H4 (cell line): Measurements from ENCODE around the gene FOXO1. TPM values are rescaled to one million over a fixed set of nuclear protein-coding genes. Genes with fewer than 3 reads are reported as not detected.

ENCODE experiments used
- DNase-seq: peaks from one replicate; pipeline ENCODE4 v3.0.0-alpha.2; 2015; ENCODE audit warnings: low spot score
- total RNA-seq: library from RNA; depleted of rRNA; stranded (reverse); fragments of >200 nt; shearing (Covaris generic); gene quantifications from 2 replicates; pipeline ENCODE4 v1.2.3, GENCODE V29; 2014

FOXO1 gene
- total RNA-seq, 1 experiment from 2014 or later: 1.7 TPM

GRCh38 chr13:40639221-40639681 is 27.2 kb downstream of the FOXO1 start:
- no peak for DNase-seq

DNA sequence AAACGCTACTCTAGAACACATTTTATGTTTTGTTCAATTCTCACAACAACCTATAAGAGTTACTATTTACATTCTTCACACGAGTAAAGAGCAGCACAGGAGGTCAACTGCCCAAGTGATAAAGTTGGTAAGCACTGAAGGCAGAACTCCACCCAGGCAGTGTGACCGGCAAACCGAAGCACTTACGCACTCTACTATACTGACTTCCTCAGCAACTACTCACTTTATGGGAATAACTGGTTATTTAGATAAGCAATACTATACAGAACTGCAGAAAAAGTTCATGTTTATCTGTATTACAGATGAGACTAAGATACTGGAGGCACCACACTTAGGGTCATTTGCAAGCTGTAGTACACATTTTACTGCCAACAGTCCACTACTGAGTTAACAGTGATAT is 28.8 kb downstream of the FOXO1 start:
- no peak for DNase-seq

GRCh38 chr13:40635315-40635995 is 31.0 kb downstream of the FOXO1 start:
- DNase-seq: no peak

- no peak for DNase-seq
Measured at GRCh38 chr13:40632915-40633314, 33.5 kb downstream of the FOXO1 start.

DNA sequence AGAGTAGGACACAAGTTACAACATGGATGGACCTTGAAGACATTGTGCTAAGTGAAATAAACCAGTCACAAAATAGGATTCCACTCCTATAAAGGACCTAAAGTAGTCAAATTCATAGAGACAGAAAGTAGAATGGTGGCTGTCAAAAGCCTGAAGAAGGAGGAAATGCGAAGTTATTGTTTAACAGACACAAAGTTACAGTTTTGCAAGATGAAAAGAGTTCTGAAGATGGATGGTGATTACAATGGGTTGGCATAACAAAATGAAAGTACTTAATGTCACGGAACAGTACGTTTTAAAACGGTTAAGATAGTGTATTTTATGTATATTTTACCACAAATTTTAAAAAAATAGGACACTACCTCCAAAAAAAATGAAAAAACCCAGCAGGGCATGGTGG is 34.8 kb downstream of the FOXO1 start:
- DNase-seq: no peak

GRCh38 chr13:40629678-40630384 is 36.6 kb downstream of the FOXO1 start:
- no peak for DNase-seq

DNA sequence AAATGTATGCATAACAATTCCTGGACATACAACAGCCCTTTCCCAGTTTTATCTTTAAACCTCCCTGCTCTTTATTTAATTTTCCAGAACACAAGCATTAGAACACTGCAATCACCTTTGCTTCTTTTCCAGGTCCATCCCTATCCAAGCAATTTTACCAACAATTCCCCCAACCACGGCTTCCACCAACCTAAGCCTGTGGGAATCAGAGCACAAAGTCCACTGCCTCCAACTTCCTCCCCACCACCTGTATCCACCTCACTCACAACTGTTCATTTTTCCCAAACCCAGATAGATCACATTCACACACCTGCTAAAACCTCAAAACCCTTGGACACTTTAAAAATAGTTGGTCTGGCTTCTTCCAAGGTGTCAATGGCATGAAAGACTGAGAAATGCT is 39.5 kb downstream of the FOXO1 start:
- DNase-seq: no peak

- DNase-seq: no peak
Measured at GRCh38 chr13:40626561-40626960, 39.9 kb downstream of the FOXO1 start.

DNA sequence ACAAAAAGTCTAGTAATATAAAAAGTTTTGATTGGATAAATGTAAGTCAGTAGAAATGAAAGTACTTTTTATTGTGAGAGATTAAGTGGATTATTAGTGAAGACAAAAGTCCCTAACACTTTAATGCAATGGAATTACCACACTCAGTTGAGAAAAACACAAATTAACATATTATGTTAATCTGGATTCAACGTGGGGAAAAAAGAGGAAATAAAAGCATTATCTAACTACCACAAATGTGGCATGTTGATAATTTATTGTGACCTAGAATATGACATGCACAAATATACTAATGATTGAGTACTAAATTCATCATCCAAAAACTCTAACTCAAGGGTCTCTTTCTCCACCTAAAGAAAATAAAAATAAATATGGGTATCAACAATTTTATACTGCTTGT is 41.5 kb downstream of the FOXO1 start:
- no peak for DNase-seq

- DNase-seq: no peak
Measured at GRCh38 chr13:40624383-40624782, 42.1 kb downstream of the FOXO1 start.

DNA sequence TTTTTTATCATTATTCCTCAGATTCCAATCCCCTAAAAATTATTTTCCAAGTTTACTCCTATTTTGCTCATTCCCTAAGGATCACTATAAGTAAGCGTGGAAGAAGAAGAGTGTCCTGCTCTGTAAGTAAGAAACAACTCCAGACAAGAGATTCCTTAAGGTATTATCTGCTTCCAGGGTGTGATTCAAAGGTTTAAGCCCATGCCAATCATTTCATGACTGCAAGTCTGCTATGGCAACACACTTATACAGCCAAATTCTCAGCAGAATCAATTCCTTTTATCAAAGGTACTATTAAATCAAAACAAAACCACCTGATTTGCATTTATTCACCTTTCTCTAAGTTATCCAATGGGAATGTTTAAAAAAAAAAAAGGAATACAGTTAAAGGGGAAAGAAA is 43.7 kb downstream of the FOXO1 start:
- no peak for DNase-seq

DNA sequence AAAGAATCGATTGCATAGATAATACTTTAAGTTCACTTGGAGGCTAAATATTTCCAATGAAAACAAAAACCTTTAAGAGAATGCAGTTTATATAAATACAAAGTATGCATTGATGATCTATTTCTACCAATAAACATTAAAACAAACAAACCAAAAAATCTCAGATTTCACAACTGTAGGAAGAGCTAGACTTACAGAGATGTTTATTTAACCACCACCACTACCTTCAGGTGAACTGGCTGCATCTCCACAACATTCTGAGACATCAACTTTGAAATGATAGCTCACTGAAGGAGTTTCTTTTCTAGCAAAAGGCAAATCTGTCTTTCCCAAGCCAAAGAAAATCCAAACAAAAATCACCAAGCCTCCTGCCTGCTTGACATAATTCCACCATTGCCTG is 44.2 kb downstream of the FOXO1 start:
- DNase-seq: no peak

DNA sequence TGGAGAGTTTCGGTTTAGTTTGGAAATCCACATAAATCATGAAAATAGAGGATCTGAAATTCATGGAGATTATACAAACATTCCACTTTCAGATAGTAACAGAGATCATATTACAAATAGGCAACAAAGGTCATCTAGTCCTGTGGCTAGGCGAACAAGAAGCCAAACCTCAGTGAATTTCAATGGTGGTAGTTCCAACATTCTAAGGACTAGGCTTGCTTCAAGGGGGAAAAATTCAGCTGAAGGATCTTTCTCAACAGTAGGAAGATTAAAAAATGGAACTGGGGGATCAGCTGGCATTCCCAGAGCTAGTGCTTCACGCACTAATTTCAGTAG is 47.0 kb downstream of the FOXO1 start:
- DNase-seq: no peak

- DNase-seq: no peak
Measured at GRCh38 chr13:40618581-40619478, 47.6 kb downstream of the FOXO1 start.

DNA sequence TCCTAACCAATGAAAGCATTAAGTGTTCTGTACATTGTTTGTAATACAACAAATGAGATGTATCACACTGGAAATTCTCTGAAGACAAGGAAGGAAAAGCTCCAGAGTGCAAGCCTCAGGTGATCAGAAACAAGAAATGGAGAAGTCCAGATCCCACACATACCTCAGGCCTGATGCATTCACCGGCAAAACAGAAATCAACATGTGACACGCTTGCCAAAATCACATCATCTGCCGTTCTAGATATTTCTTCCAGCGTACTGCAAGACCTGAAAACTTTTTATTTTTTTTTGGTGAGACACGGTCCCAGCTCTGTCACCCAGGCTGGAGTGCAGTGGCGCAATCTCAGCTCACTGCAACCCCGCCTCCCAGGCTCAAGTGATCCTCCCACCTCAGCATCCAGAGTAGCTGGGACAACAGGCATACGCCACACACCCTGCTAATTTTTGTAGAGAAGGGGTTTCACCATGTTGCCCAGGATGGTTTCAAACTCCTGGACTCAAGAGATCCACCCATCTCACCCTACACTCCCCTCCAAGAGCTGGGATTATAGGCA is 48.6 kb downstream of the FOXO1 start:
- no peak for DNase-seq

DNA sequence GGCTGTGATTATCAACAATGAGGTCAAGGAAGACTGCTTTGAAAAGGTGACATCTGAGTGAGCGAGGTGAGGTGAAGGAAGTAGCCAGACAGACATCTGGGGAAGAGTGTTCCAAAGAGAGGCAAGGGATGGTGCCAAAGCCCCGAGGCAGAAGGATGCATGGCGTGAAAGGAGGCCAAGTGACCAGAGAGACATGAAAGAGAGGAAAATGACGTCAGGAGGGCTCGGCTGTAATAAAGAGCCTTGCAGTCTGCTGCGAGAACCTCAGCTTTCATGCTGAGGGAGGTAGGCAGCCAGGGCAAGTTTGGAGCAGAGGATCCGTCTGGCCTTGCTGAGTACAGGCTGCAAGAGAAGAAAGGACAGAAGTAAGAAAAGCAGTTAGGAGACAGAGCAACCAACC is 50.8 kb downstream of the FOXO1 start:
- DNase-seq: no peak

DNA sequence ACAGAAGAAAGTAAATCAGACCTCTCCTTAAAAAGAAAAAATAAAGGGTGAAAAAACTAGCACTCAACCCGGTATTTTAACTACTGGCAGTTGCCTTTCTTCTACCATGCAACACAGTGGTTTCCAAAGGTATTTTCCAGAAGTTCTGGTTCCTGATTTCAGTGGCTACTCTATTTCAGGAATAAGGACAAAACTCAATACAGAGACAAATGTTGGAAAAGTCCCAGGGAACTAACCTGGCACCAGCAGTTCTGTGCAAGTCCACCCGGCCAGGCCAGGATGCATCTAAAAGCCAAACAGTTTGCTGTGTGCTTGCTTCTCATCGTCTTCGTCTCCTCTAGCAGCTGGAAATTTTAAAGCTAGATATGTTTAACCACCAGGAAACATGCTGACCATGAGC is 52.5 kb downstream of the FOXO1 start:
- no peak for DNase-seq

- no peak for DNase-seq
Measured at GRCh38 chr13:40613192-40613818, 53.1 kb downstream of the FOXO1 start.

DNA sequence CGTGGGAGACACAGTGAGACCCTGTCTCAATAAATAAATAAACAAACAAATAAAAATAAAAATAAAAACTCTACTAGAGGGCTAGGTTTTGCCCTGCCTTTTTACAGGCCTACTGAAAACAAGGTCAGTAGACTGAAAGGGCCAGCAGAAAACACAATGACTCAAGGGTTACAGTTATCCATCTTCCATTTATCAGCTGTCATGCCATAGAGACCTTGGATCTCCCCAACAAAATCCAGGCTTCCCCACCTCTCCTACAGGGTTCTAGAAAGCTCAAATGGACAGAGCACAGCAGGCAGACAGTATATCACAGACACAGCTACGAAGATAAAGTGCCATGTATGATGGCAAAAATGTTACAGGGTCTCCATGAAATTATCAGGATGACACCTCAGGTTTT is 54.4 kb downstream of the FOXO1 start:
- DNase-seq: no peak

GRCh38 chr13:40611635-40612034 is 54.8 kb downstream of the FOXO1 start:
- DNase-seq: no peak

DNA sequence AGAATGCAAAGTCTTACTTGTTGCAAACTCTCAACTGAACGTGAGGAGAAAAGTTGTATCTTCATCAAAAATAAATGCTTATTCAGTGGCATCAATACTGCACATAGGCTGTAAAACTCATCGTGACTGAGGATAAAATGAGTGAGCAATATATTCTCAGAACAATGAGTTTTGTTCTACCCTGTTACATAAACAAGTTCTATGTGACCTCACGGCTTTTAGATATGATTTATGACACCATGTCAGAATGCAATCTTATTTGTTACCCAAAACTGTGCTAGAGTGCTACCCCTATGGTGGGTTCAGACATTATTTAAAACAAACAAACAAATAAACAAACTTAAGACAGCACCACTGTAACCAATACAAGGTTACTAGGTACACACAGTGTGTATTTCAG is 55.4 kb downstream of the FOXO1 start:
- DNase-seq: no peak
